Stimulated activated CD4-positive, alpha-beta T cell treated with anti-CD3 and anti-CD28 coated beads, Interleukin-15, amount 100 ng/mL, for 1 hour (primary cell): ENCODE measurements around the gene LRRC43.

Experiments
- DNase-seq, 2 donors: peaks; one replicate each; pipeline ENCODE4 v3.0.0-alpha.2; 2020; ENCODE audit warnings: low read depth in 1 of 2, low spot score in 1 of 2

The LRRC43 gene

DNA sequence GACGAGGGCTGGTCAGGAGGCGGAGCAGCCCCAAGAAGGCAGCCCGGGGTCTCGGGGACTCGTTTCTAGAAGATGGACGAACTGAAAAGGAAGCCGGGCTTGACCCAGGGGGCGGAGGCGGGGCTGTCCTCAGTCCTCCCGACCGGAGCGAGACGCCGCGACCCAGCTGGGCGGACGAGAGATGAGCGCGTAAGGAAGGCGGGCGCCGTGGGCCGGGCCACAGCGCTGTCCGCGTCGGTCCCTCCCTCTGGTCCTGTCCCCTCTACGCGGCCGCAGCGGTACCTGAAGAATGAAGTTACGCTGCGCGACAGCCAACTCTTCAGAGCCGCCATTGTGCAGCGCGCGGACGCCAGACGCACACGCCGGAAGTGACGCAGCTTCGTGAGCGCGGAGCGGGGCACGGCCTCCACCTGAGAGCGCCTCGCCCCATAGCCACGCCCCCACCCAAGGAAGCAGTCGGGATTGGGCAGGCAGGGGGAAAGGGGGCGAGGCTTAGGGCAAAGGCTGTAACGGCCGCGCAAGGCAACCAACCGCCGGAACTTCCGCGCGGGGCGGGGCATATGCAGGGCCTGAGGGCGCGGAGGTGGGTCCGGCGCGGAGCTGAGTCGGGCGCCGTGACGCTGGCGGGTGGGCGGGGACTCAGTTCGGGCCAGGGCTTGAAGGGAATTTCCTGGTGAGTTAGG lies 42.9 kb downstream of the LRRC43 start, which contains the start of gene DIABLO:
DIABLO (minus strand) TSS at position 370 of the 683 bp plus-strand sequence; CDS start at position 332, 38 bp downstream.
- peak; percentile 99 to 100 for DNase-seq

GRCh38 chr12:122226366-122227125 lies 43.6 kb downstream of the LRRC43 start:
- no peak for DNase-seq

- DNase-seq: no peak
These were observed 44.4 kb downstream of the LRRC43 start for GRCh38 chr12:122227341-122227740.

- no peak for DNase-seq
These were observed 45.2 kb downstream of the LRRC43 start for GRCh38 chr12:122228092-122228491.

DNA sequence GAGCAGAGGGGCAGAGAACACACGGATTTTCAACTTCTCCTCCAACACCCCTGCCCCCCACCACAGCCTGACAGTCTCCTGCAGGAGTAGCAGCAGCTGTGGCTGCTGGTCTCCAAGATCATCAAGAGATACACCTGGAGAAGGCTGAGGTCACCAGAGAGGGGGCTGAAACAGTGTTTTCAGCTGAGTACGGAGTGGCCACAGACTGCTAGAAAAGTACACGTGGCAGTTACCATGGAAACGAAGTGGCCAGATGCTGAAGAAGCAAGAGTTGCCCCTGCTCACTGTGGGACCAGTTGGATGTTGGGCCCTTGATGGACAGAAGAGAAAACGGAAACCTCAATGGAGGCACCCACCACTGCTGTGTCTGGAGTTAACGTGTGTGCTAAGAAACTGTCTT lies 47.9 kb downstream of the LRRC43 start:
- DNase-seq: no peak

- DNase-seq: no peak
These were observed 49.8 kb downstream of the LRRC43 start for GRCh38 chr12:122232691-122233090.

GRCh38 chr12:122235741-122236140 lies 52.8 kb downstream of the LRRC43 start:
- DNase-seq: no peak

GRCh38 chr12:122238861-122239260 lies 55.9 kb downstream of the LRRC43 start:
- DNase-seq: no peak

- no peak for DNase-seq
These were observed 61.0 kb downstream of the LRRC43 start for GRCh38 chr12:122243965-122244364.

DNA sequence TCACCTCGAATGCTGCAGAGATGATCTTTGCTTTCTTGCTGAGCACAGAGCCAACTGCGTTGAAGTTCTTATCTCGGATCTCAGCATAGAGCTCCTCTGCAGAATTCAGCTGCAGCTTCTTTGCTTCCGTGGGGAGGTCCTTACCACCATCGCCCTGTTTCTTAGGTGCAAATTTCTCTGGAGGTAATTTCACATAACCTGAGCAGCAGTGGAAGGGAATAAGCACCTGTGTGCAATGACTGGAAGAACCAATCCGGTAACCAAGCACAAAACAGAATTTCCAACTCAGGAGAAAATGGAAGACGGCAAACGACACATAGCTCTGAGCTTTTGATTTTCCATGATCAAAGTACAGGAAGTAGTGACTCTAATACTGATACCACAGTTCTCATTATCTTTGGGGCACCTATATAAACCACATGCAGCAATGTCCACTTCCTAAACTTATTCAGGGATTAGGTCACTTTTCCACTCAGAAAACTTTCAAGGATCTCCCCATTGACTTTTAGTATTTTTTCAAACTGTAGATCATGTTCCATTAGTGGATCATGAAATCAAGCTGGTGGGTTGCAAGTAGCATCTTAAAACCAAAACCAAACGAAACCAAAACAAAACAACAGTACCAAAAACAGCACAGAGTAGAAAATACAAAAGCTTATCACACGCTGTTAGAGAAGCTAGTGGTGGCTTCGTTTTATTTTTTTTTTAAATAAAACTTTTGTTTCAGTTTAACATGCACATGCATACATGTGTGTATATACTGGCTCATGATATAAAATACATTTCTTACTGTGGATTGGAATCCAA lies 61.8 kb downstream of the LRRC43 start:
- no peak for DNase-seq

DNA sequence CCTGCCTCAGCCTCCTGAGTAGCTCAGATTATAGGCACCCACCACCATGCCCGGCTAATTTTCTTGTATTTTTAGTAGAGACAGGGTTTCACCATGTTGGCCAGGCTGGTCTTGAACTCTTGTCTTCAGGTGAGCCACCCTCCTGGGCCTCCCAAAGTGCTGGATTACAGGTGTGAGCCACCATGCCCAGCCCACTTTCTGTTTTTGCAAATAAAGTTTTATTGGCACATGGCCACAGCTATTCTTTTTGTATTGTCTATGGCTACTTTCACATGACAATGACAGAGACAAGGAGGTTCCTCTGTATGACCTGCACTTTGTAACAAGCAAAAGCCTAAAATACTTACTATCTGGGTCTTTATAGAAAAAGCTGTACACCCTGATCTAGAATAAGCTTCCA lies 62.6 kb downstream of the LRRC43 start:
- DNase-seq: no peak

DNA sequence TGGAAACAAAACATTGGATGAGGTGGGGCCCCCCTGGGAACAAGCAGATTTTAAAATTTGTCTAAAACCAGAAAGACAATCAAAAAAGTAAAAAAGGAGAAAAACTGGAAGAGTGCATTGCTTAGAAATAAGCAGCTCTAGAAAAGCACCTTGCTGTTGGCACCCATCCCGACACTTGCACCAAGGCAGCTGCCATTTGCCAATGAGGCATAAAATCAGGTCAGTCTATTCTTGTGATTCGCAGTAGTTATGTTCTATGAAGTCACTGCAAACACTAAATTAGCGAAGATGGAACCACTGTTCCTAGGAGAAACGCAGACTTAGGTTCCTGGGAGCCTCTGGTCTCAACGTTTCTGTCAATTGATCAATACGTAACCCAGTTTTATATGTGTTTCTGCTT lies 67.1 kb downstream of the LRRC43 start:
- DNase-seq: no peak

DNA sequence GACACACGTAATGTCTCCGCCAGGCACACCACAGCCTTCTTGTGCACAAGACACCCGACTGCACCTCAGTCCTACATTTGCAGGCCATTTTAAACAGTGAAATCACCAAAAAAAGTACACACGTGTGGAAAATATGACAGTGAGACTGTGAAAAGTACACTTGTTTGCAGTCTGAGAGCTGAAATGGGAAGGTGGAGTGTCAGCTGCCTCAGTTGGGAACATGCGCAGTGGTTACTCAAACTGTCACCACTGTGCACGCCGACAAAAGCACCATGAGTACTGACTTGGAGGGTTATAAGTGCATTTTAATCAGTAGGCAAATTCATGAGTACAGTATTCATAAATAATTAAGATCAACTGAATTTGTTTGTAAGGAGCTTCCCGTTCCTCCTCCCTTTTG lies 67.6 kb downstream of the LRRC43 start:
- no peak for DNase-seq
